ENCODE data around the gene CENPX.

Gene CENPX

GRCh38 chr17:82065193-82065637 lies 42.5 kb upstream of the CENPX start:
- TF ChIP-seq CTCF (IDR thresholded peaks at IDR 0.05; ENCODE audit: low read depth, low read length, poor library complexity, severe bottlenecking) (no peak), EZH2phosphoT487 (IDR thresholded peaks at IDR 0.05; ENCODE audit: borderline replicate concordance, low read length) (no peak)
- H3K4me3 ChIP-seq (ENCODE audit: low read length) = peak overlapping the region; percentile 95

GRCh38 chr17:82064433-82065192 lies 41.9 kb upstream of the CENPX start:
- Histone ChIP-seq H3F3A (ENCODE audit: control insufficient read depth, insufficient read depth) (no peaks in the 10 kb centered on the region), H3K4me2 (ENCODE audit: low read length) (peak overlapping the region; percentile 75), H3K36me3 (ENCODE audit: control insufficient read depth, low read length) (peaks cover 54% of the 10 kb centered on the region), H3K9me2 (replicated peaks; ENCODE audit: control insufficient read depth, low read length) (no peaks in the 10 kb centered on the region), H3K79me2 (ENCODE audit: control insufficient read depth, low read length) (peaks cover 36% of the 10 kb centered on the region), H3K4me1 (ENCODE audit: control insufficient read depth, low read length) (peaks cover 20% of the 10 kb centered on the region), H4K20me1 (ENCODE audit: control insufficient read depth, insufficient read depth, low read depth, low read length) (peaks cover 6% of the 10 kb centered on the region; the same call in 1 of the 2 replicates), H3K27me3 (ENCODE audit: control insufficient read depth, low read length) (no peaks in the 10 kb centered on the region), H3K27ac (ENCODE audit: low read depth, low read length) (peak overlapping the region; percentile 13; the same call in 1 of the 2 replicates), H3K9me3 (ENCODE audit: control insufficient read depth, insufficient read depth, low read length) (no peaks in the 10 kb centered on the region), H3K4me3 (ENCODE audit: low read length) (peak overlapping the region; percentile 95)
- TF ChIP-seq CTCF (IDR thresholded peaks at IDR 0.05; ENCODE audit: low read depth, low read length, poor library complexity, severe bottlenecking) (no peak), EZH2phosphoT487 (IDR thresholded peaks at IDR 0.05; ENCODE audit: borderline replicate concordance, low read length) (no peak)

More at GRCh38 chr17:82065193-82065637, 42.5 kb upstream of the CENPX start:
- H3K79me2 ChIP-seq (ENCODE audit: control insufficient read depth, low read length) = peaks cover 36% of the 10 kb centered on the region
- H4K20me1 ChIP-seq (ENCODE audit: control insufficient read depth, insufficient read depth, low read depth, low read length) = peaks cover 6% of the 10 kb centered on the region; the same call in 1 of the 2 replicates
- peak overlapping the region; percentile 13; the same call in 1 of the 2 replicates for H3K27ac ChIP-seq (ENCODE audit: low read depth, low read length)
- peaks cover 48% of the 10 kb centered on the region for H3K36me3 ChIP-seq (ENCODE audit: control insufficient read depth, low read length)
- H3K27me3 ChIP-seq (ENCODE audit: control insufficient read depth, low read length) = no peaks in the 10 kb centered on the region
- H3K9me3 ChIP-seq (ENCODE audit: control insufficient read depth, insufficient read depth, low read length) = no peaks in the 10 kb centered on the region
- H3F3A ChIP-seq (ENCODE audit: control insufficient read depth, insufficient read depth) = no peaks in the 10 kb centered on the region
- H3K4me2 ChIP-seq (ENCODE audit: low read length) = peak overlapping the region; percentile 75
- H3K4me1 ChIP-seq (ENCODE audit: control insufficient read depth, low read length) = peaks cover 20% of the 10 kb centered on the region
- no peaks in the 10 kb centered on the region for H3K9me2 ChIP-seq (replicated peaks; ENCODE audit: control insufficient read depth, low read length)

GRCh38 chr17:82063424-82064415 lies 41.0 kb upstream of the CENPX start:
- H4K20me1 ChIP-seq (ENCODE audit: control insufficient read depth, insufficient read depth, low read depth, low read length) = peaks cover 6% of the 10 kb centered on the region; the same call in 1 of the 2 replicates
- peak overlapping the region; percentile 75 for H3K4me2 ChIP-seq (ENCODE audit: low read length)
- H3K27me3 ChIP-seq (ENCODE audit: control insufficient read depth, low read length) = no peaks in the 10 kb centered on the region
- no peaks in the 10 kb centered on the region for H3F3A ChIP-seq (ENCODE audit: control insufficient read depth, insufficient read depth)
- no peaks in the 10 kb centered on the region for H3K9me3 ChIP-seq (ENCODE audit: control insufficient read depth, insufficient read depth, low read length)
- H3K79me2 ChIP-seq (ENCODE audit: control insufficient read depth, low read length) = peaks cover 36% of the 10 kb centered on the region
- no peaks in the 10 kb centered on the region for H3K9me2 ChIP-seq (replicated peaks; ENCODE audit: control insufficient read depth, low read length)
- H3K36me3 ChIP-seq (ENCODE audit: control insufficient read depth, low read length) = peaks cover 63% of the 10 kb centered on the region
- peaks cover 20% of the 10 kb centered on the region for H3K4me1 ChIP-seq (ENCODE audit: control insufficient read depth, low read length)
- peak overlapping the region; percentile 95 for H3K4me3 ChIP-seq (ENCODE audit: low read length)
- TF ChIP-seq CTCF (IDR thresholded peaks at IDR 0.05; ENCODE audit: low read depth, low read length, poor library complexity, severe bottlenecking) = no peak
- TF ChIP-seq EZH2phosphoT487 (IDR thresholded peaks at IDR 0.05; ENCODE audit: borderline replicate concordance, low read length) = no peak
- H3K27ac ChIP-seq (ENCODE audit: low read depth, low read length) = no peak overlapping the region

All from DOHH2 (cell line).